WTC11 (cell line): ENCODE data around the gene NEU2.

Experiments used
- CREM ChIP-seq: sonication (generic); formaldehyde crosslinking; IDR thresholded peaks from 2 replicates; pipeline ENCODE4 v1.8.1; 2022; ENCODE audit warnings: mild to moderate bottlenecking, missing genetic modification reagents, moderate library complexity
- FOXJ3 ChIP-seq: sonication (generic); formaldehyde crosslinking; IDR thresholded peaks from 2 replicates; pipeline ENCODE4 v1.9.0; 2021; ENCODE audit warnings: missing genetic modification reagents, mild to moderate bottlenecking, borderline replicate concordance
- TF ChIP-seq, protein P1 (sequence below): sonication (generic); formaldehyde crosslinking; IDR thresholded peaks from 2 replicates; pipeline ENCODE4 v1.8.1; 2022; ENCODE audit warnings: low read depth, missing genetic modification reagents, borderline replicate concordance
- TF ChIP-seq, protein P2 (sequence below): sonication (generic); formaldehyde crosslinking; IDR thresholded peaks from 2 replicates; pipeline ENCODE4 v1.8.1; 2022; ENCODE audit warnings: low read depth, mild to moderate bottlenecking, moderate library complexity, missing genetic modification reagents, borderline replicate concordance

DNA sequence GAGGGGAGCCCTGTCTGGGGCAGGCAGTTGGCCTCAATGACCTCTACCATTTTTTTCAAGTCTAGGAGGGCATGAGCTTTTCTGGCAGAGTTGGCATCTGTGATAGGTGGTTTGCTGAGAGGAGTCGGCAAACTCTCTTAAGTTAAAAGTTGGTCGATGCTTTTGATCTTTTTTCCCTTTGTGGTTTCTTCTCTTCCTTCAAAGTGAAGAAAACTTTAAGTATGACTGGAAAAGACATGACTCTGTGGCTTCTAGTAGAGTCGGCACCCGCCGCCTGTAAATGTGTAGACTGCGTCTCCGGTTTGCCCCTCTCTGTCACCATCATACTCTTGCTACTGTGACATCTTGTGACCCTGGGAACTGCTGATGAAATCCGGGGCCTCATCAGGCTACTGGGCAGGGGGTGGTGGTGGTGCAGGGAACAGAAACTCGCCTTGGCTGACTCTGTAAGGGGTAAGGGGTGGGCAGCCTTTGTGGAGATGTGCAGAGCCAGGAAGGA, 48.8 kb downstream of the NEU2 start:
- TF ChIP-seq FOXJ3 (CRISPR knock-in tag) (no peak), CREM (CRISPR knock-in tag) (no peak)
- TF ChIP-seq, protein P1, sequence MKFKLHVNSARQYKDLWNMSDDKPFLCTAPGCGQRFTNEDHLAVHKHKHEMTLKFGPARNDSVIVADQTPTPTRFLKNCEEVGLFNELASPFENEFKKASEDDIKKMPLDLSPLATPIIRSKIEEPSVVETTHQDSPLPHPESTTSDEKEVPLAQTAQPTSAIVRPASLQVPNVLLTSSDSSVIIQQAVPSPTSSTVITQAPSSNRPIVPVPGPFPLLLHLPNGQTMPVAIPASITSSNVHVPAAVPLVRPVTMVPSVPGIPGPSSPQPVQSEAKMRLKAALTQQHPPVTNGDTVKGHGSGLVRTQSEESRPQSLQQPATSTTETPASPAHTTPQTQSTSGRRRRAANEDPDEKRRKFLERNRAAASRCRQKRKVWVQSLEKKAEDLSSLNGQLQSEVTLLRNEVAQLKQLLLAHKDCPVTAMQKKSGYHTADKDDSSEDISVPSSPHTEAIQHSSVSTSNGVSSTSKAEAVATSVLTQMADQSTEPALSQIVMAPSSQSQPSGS (CRISPR knock-in tag), result no peak
- TF ChIP-seq, protein P2, sequence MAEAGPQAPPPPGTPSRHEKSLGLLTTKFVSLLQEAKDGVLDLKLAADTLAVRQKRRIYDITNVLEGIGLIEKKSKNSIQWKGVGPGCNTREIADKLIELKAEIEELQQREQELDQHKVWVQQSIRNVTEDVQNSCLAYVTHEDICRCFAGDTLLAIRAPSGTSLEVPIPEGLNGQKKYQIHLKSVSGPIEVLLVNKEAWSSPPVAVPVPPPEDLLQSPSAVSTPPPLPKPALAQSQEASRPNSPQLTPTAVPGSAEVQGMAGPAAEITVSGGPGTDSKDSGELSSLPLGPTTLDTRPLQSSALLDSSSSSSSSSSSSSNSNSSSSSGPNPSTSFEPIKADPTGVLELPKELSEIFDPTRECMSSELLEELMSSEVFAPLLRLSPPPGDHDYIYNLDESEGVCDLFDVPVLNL (CRISPR knock-in tag), result no peak
